Measurements from ENCODE around the gene TOX3. TPM values are rescaled to one million over a fixed set of nuclear protein-coding genes. Genes with fewer than 3 reads are reported as not detected.

The TOX3 gene
- total and polyA plus RNA-seq, 2 donors (not counting 1 experiment from before 2014, with no cell fraction given) = not detected

DNA sequence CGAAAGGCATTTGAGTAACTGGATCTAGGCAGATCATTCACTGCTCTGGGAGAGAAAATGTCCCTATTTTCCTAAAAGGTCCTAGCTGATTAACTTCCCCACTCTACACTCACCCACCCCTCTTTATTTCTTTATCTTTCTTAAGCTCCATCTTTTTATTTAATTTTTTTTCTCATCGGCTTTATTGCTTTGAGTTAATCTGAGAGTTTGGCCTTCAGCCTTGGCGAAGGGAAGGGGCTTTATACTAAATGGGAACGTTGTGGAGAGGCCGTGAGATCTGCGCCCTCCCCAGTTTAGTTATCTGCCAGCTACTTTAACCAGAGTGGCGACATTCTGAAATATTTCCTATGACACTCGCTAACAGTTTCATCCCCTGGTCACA is 882 bp upstream of the TOX3 start:
- POLR2A ChIA-PET = no interaction called here
- peaks cover 34% of the 10 kb centered on the region for H3K27me3 Mint-ChIP-seq
- no peak for ATAC-seq (ENCODE audit: low read depth)
- peaks cover 8% of the 10 kb centered on the region for H3K4me1 Mint-ChIP-seq
- CTCF ChIA-PET = no interaction called here
- H3K27ac ChIP-seq (ENCODE audit: low read length in 2 of 2) = no peak overlapping the region
- TF ChIP-seq, protein P1, sequence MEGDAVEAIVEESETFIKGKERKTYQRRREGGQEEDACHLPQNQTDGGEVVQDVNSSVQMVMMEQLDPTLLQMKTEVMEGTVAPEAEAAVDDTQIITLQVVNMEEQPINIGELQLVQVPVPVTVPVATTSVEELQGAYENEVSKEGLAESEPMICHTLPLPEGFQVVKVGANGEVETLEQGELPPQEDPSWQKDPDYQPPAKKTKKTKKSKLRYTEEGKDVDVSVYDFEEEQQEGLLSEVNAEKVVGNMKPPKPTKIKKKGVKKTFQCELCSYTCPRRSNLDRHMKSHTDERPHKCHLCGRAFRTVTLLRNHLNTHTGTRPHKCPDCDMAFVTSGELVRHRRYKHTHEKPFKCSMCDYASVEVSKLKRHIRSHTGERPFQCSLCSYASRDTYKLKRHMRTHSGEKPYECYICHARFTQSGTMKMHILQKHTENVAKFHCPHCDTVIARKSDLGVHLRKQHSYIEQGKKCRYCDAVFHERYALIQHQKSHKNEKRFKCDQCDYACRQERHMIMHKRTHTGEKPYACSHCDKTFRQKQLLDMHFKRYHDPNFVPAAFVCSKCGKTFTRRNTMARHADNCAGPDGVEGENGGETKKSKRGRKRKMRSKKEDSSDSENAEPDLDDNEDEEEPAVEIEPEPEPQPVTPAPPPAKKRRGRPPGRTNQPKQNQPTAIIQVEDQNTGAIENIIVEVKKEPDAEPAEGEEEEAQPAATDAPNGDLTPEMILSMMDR (IDR thresholded peaks at IDR 0.05) = no peak
- no peak for TF ChIP-seq EZH2 (IDR thresholded peaks at IDR 0.05; ENCODE audit: borderline replicate concordance, insufficient read depth, low read depth, low read length, poor library complexity, severe bottlenecking)
- H4K20me1 ChIP-seq (ENCODE audit: control insufficient read depth, insufficient read depth, low read length, poor library complexity, severe bottlenecking) = no peaks in the 10 kb centered on the region
- no peak overlapping the region for H2AFZ ChIP-seq (ENCODE audit: insufficient read depth, low read depth, low read length, poor library complexity, severe bottlenecking)
- H3K9me3 ChIP-seq (ENCODE audit: control extremely low read depth in 1 of 3, control insufficient read depth in 2 of 3, insufficient read depth in 1 of 3, low read length in 2 of 3) = no peaks in the 10 kb centered on the region
- no peaks in the 10 kb centered on the region for H3K9me3 Mint-ChIP-seq (ENCODE audit: insufficient read depth)
- H3K4me1 ChIP-seq (ENCODE audit: control insufficient read depth in 2 of 2, insufficient read depth in 2 of 2, low read length in 2 of 2) = no peaks in the 10 kb centered on the region
- no peak overlapping the region for H3K4me2 ChIP-seq (replicated peaks; ENCODE audit: low read depth, low read length, poor library complexity, severe bottlenecking)
- no peak for DNase-seq
- peaks cover 0 to 28% (median 11%) of the 10 kb centered on the region in 4 experiments for H3K27me3 ChIP-seq (replicated peaks in 1 of 4; ENCODE audit: control extremely low read depth in 1 of 4, control insufficient read depth in 3 of 4, insufficient read depth in 4 of 4, low read length in 3 of 4)
- no peaks in the 10 kb centered on the region for H3K79me2 ChIP-seq (ENCODE audit: control insufficient read depth, insufficient read depth, low read length)
- intact Hi-C loops (cut with micrococcal nuclease) = no loop called here
- H3K36me3 ChIP-seq (replicated peaks in 1 of 2; ENCODE audit: control extremely low read depth in 1 of 2, control insufficient read depth in 1 of 2, extremely low read depth in 1 of 2, insufficient read depth in 2 of 2, low read length in 1 of 2) = no peaks in the 10 kb centered on the region
- no peak overlapping the region for H3K27ac Mint-ChIP-seq
- H3K4me3 Mint-ChIP-seq = no peak overlapping the region
- WGBS (ENCODE audit: insufficient coverage) = 24% methylated on average over 6 of the region's 8 CpGs
- no peak overlapping the region for H3K9ac ChIP-seq (ENCODE audit: low read length)
- no peak overlapping the region for H3K4me3 ChIP-seq (ENCODE audit: control extremely low read depth in 1 of 5, extremely low read depth in 1 of 5, insufficient read depth in 1 of 5, low read depth in 2 of 5, low read length in 4 of 5)

GRCh38 chr16:52546291-52547003 is 496 bp downstream of the TOX3 start:
- no peak overlapping the region for H3K4me3 Mint-ChIP-seq
- no peaks in the 10 kb centered on the region for H3K4me1 ChIP-seq (ENCODE audit: control insufficient read depth in 2 of 2, insufficient read depth in 2 of 2, low read length in 2 of 2)
- ChIA-PET POLR2A (no interaction called here), CTCF (no interaction called here)
- ATAC-seq (ENCODE audit: low read depth) (no peak), DNase-seq (no peak)
- H2AFZ ChIP-seq (ENCODE audit: insufficient read depth, low read depth, low read length, poor library complexity, severe bottlenecking) = no peak overlapping the region
- no peak overlapping the region for H3K4me2 ChIP-seq (replicated peaks; ENCODE audit: low read depth, low read length, poor library complexity, severe bottlenecking)
- H3K36me3 ChIP-seq (replicated peaks in 1 of 2; ENCODE audit: control extremely low read depth in 1 of 2, control insufficient read depth in 1 of 2, extremely low read depth in 1 of 2, insufficient read depth in 2 of 2, low read length in 1 of 2) = no peaks in the 10 kb centered on the region
- H3K27ac Mint-ChIP-seq = no peak overlapping the region
- H3K79me2 ChIP-seq (ENCODE audit: control insufficient read depth, insufficient read depth, low read length) = no peaks in the 10 kb centered on the region
- H3K4me1 Mint-ChIP-seq = peaks cover 8% of the 10 kb centered on the region
- H3K9me3 ChIP-seq (ENCODE audit: control extremely low read depth in 1 of 3, control insufficient read depth in 2 of 3, insufficient read depth in 1 of 3, low read length in 2 of 3) = no peaks in the 10 kb centered on the region
- H3K27ac ChIP-seq (ENCODE audit: low read length in 2 of 2) = no peak overlapping the region
- no peak overlapping the region for H3K4me3 ChIP-seq (ENCODE audit: control extremely low read depth in 1 of 5, extremely low read depth in 1 of 5, insufficient read depth in 1 of 5, low read depth in 2 of 5, low read length in 4 of 5)
- H3K27me3 ChIP-seq (replicated peaks in 1 of 4; ENCODE audit: control extremely low read depth in 1 of 4, control insufficient read depth in 3 of 4, insufficient read depth in 4 of 4, low read length in 3 of 4) = peaks cover 0 to 28% (median 13%) of the 10 kb centered on the region in 4 experiments
- TF ChIP-seq, protein P1 (IDR thresholded peaks at IDR 0.05) = no peak
- TF ChIP-seq EZH2 (IDR thresholded peaks at IDR 0.05; ENCODE audit: borderline replicate concordance, insufficient read depth, low read depth, low read length, poor library complexity, severe bottlenecking) = no peak
- intact Hi-C loops (cut with micrococcal nuclease) = no loop called here
- H4K20me1 ChIP-seq (ENCODE audit: control insufficient read depth, insufficient read depth, low read length, poor library complexity, severe bottlenecking) = no peaks in the 10 kb centered on the region
- H3K9me3 Mint-ChIP-seq (ENCODE audit: insufficient read depth) = no peaks in the 10 kb centered on the region
- peaks cover 38% of the 10 kb centered on the region for H3K27me3 Mint-ChIP-seq
- 4% methylated on average over 74 of the region's 79 CpGs for WGBS (ENCODE audit: insufficient coverage)
- H3K9ac ChIP-seq (ENCODE audit: low read length) = no peak overlapping the region
